Osteocyte (in vitro differentiated cells): Measurements from ENCODE around the gene NOL3. TPM values are rescaled to one million over a fixed set of nuclear protein-coding genes. Genes with fewer than 3 reads are reported as not detected.

ENCODE experiments used
- DNase-seq: peaks from one replicate; pipeline ENCODE4 v3.0.0; 2021; ENCODE audit warnings: mixed read lengths; ENCODE audit not compliant: unreplicated experiment; ENCODE audit errors: extremely low spot score
- H3K27ac Mint-ChIP-seq: one replicate; pipeline ENCODE4 v1.8.0; 2021; ENCODE audit warnings: mild to moderate bottlenecking, mixed read lengths; ENCODE audit not compliant: unreplicated experiment
- H3K27me3 Mint-ChIP-seq: one replicate; pipeline ENCODE4 v1.8.0; 2021; ENCODE audit warnings: mixed read lengths; ENCODE audit not compliant: unreplicated experiment
- H3K36me3 Mint-ChIP-seq: one replicate; pipeline ENCODE4 v1.8.0; 2021; ENCODE audit warnings: mixed read lengths; ENCODE audit not compliant: unreplicated experiment
- H3K4me1 Mint-ChIP-seq: one replicate; pipeline ENCODE4 v1.8.0; 2021; ENCODE audit warnings: mixed read lengths; ENCODE audit not compliant: unreplicated experiment
- H3K4me3 Mint-ChIP-seq: one replicate; pipeline ENCODE4 v1.8.0; 2021; ENCODE audit warnings: mild to moderate bottlenecking, moderate library complexity, mixed read lengths; ENCODE audit not compliant: unreplicated experiment
- H3K9me3 Mint-ChIP-seq: one replicate; pipeline ENCODE4 v1.8.0; 2021; ENCODE audit warnings: mixed read lengths; ENCODE audit not compliant: unreplicated experiment
- CTCF ChIP-seq: fragments of 200-600 bp; sonication (generic); IDR thresholded peaks from 2 replicates; pipeline ENCODE4 v1.5.0; 2021; ENCODE audit warnings: antibody characterized with exemption, mild to moderate bottlenecking, moderate library complexity
- total RNA-seq: library from RNA; stranded (reverse); gene quantifications from 2 replicates; pipeline ENCODE4 v1.2.1, GENCODE V29; 2021

Gene NOL3
- total RNA-seq, 1 donor from 2014 or later, result 22.8 TPM

GRCh38 chr16:67198238-67198734, 27.9 kb downstream of the NOL3 start:
- H3K27ac Mint-ChIP-seq, result peak overlapping the region; percentile 38
- H3K4me1 Mint-ChIP-seq, result peaks cover 16% of the 10 kb centered on the region
- no peaks in the 10 kb centered on the region for H3K9me3 Mint-ChIP-seq
- peak; percentile 61 for TF ChIP-seq CTCF
- H3K36me3 Mint-ChIP-seq, result peaks cover 26% of the 10 kb centered on the region
- no peaks in the 10 kb centered on the region for H3K27me3 Mint-ChIP-seq
- no peak overlapping the region for H3K4me3 Mint-ChIP-seq
- no peak for DNase-seq

GRCh38 chr16:67199011-67199807, 28.9 kb downstream of the NOL3 start, which contains the start of gene ELMO3:
ELMO3 (plus strand) TSS chr16:67199131; CDS start chr16:67199327, 196 bp downstream.
- peak within 1 kb of the TSS; percentile 38 for H3K27ac Mint-ChIP-seq
- no peaks in the 10 kb centered on the region for H3K9me3 Mint-ChIP-seq
- no peak within 1 kb of the TSS for H3K4me3 Mint-ChIP-seq
- H3K27me3 Mint-ChIP-seq, result no peaks in the 10 kb centered on the region
- DNase-seq, result no peak
- peaks cover 7% of the 10 kb centered on the region for H3K4me1 Mint-ChIP-seq
- TF ChIP-seq CTCF, result peak; percentile 29
- peaks cover 25% of the 10 kb centered on the region for H3K36me3 Mint-ChIP-seq

- no peak for DNase-seq
- H3K4me3 Mint-ChIP-seq, result no peak overlapping the region
Measured at GRCh38 chr16:67199808-67200198, 29.5 kb downstream of the NOL3 start.

DNA sequence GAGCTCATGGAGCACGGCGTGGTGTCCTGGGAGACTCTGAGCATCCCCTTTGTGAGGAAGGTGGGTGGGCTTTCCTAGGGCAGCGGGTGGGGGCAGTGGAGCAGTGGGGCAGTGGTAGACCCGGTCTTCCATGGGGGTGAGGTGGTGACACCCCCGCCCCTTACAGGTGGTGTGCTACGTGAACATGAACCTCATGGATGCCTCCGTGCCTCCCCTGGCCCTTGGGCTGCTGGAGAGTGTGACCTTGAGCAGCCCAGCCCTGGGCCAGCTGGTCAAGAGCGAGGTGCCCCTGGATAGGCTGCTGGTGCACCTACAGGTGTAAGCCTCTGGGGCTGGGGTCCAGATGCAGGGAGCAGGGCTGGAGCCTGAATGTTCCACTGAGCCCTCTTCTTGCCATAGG, 30.2 kb downstream of the NOL3 start:
- H3K27me3 Mint-ChIP-seq, result no peaks in the 10 kb centered on the region
- H3K9me3 Mint-ChIP-seq, result no peaks in the 10 kb centered on the region
- peaks cover 25% of the 10 kb centered on the region for H3K36me3 Mint-ChIP-seq
- DNase-seq, result no peak
- H3K4me1 Mint-ChIP-seq, result peaks cover 7% of the 10 kb centered on the region
- no peak overlapping the region for H3K4me3 Mint-ChIP-seq
- no peak overlapping the region for H3K27ac Mint-ChIP-seq
- no peak for TF ChIP-seq CTCF

More at GRCh38 chr16:67199808-67200198, 29.5 kb downstream of the NOL3 start:
- no peaks in the 10 kb centered on the region for H3K9me3 Mint-ChIP-seq
- H3K27ac Mint-ChIP-seq, result no peak overlapping the region
- no peak for TF ChIP-seq CTCF
- no peaks in the 10 kb centered on the region for H3K27me3 Mint-ChIP-seq
- peaks cover 26% of the 10 kb centered on the region for H3K36me3 Mint-ChIP-seq
- peaks cover 7% of the 10 kb centered on the region for H3K4me1 Mint-ChIP-seq
